SK-N-SH treated with all-trans-retinoic acid at 6 μM for 48 hours (cell line): ENCODE results near the gene NDRG4.
A peak's percentile ranks its signal among the peaks of the same experiment; 100 is the strongest.

Experiments used
- ATAC-seq: fragments of 200-7000 bp; cut with Tn5 transposase; 3 replicates; pipeline ENCODE4 v1.9.1; 2020; ENCODE audit warnings: mild to moderate bottlenecking, moderate library complexity
- ARNTL ChIP-seq: fragments of 450-650 bp; formaldehyde crosslinking; IDR thresholded peaks from 2 replicates; pipeline ENCODE4 v1.5.0; 2020; ENCODE audit warnings: low read depth, mild to moderate bottlenecking, moderate library complexity, borderline replicate concordance
- BACH2 ChIP-seq: fragments of 250-450 bp; sonication (Bioruptor Pico); IDR thresholded peaks from 2 replicates; pipeline ENCODE4 v1.9.0; 2021; ENCODE audit warnings: mild to moderate bottlenecking, borderline replicate concordance
- ESRRG ChIP-seq: fragments of 250-450 bp; sonication (Bioruptor Pico); IDR thresholded peaks from 2 replicates; pipeline ENCODE4 v1.6.1; 2021; ENCODE audit warnings: mild to moderate bottlenecking
- GLIS3 ChIP-seq: fragments of 250-450 bp; sonication (Bioruptor Pico); IDR thresholded peaks from 2 replicates; pipeline ENCODE4 v1.5.0; 2020; ENCODE audit warnings: mild to moderate bottlenecking, moderate library complexity
- ISL1 ChIP-seq: fragments of 250-450 bp; sonication (Bioruptor Pico); IDR thresholded peaks from 2 replicates; pipeline ENCODE4 v2.1.2; 2022; ENCODE audit warnings: mild to moderate bottlenecking, moderate library complexity
- PATZ1 ChIP-seq: fragments of 250-450 bp; sonication (Bioruptor Pico); IDR thresholded peaks from 2 replicates; pipeline ENCODE4 v1.8.0; 2020; ENCODE audit warnings: mild to moderate bottlenecking, moderate library complexity, borderline replicate concordance
- PPARA ChIP-seq: fragments of 250-450 bp; sonication (Bioruptor Pico); IDR thresholded peaks from 2 replicates; pipeline ENCODE4 v1.5.0; 2020; ENCODE audit warnings: mild to moderate bottlenecking, borderline replicate concordance
- RARB ChIP-seq: fragments of 250-450 bp; sonication (Bioruptor Pico); IDR thresholded peaks from 2 replicates; pipeline ENCODE4 v1.8.0; 2021; ENCODE audit warnings: mild to moderate bottlenecking, moderate library complexity
- SNAI2 ChIP-seq: fragments of 250-450 bp; sonication (Bioruptor Pico); IDR thresholded peaks from 2 replicates; pipeline ENCODE4 v1.5.0; 2020; ENCODE audit warnings: mild to moderate bottlenecking, moderate library complexity
- TCF4 ChIP-seq: fragments of 250-450 bp; sonication (Bioruptor Pico); IDR thresholded peaks from 2 replicates; pipeline ENCODE4 v1.8.0; 2021; ENCODE audit warnings: mild to moderate bottlenecking, moderate library complexity, borderline replicate concordance
- TOX ChIP-seq: fragments of 250-450 bp; sonication (Bioruptor Pico); IDR thresholded peaks from 2 replicates; pipeline ENCODE4 v1.8.0; 2021; ENCODE audit warnings: mild to moderate bottlenecking, moderate library complexity, borderline replicate concordance
- TSHZ2 ChIP-seq: fragments of 250-450 bp; sonication (Bioruptor Pico); IDR thresholded peaks from 2 replicates; pipeline ENCODE4 v1.5.0; 2020; ENCODE audit warnings: mild to moderate bottlenecking, moderate library complexity
- ZC3H10 ChIP-seq: fragments of 250-450 bp; sonication (Bioruptor Pico); IDR thresholded peaks from 2 replicates; pipeline ENCODE4 v1.5.1; 2021; ENCODE audit warnings: mild to moderate bottlenecking, moderate library complexity
- ZFP3 ChIP-seq: fragments of 250-450 bp; sonication (Bioruptor Pico); IDR thresholded peaks from 2 replicates; pipeline ENCODE4 v1.5.0; 2020; ENCODE audit warnings: mild to moderate bottlenecking, moderate library complexity
- ZFP30 ChIP-seq: fragments of 450-650 bp; formaldehyde crosslinking; IDR thresholded peaks from 2 replicates; pipeline ENCODE4 v1.5.0; 2022; ENCODE audit warnings: mild to moderate bottlenecking, moderate library complexity
- ZNF565 ChIP-seq: fragments of 450-650 bp; formaldehyde crosslinking; conservative IDR thresholded peaks from 2 replicates; pipeline ENCODE4 v1.5.0; 2020; ENCODE audit warnings: low read depth, mild to moderate bottlenecking, moderate library complexity
- ZNF70 ChIP-seq: fragments of 450-650 bp; formaldehyde crosslinking; IDR thresholded peaks from 2 replicates; pipeline ENCODE4 v1.5.0; 2020; ENCODE audit warnings: mild to moderate bottlenecking, moderate library complexity
- TF ChIP-seq, protein P1 (sequence below): fragments of 250-450 bp; sonication (Bioruptor Pico); IDR thresholded peaks from 2 replicates; pipeline ENCODE4 v1.5.1; 2020; ENCODE audit warnings: low read depth, mild to moderate bottlenecking, moderate library complexity
- TF ChIP-seq, protein P2 (sequence below): fragments of 250-450 bp; sonication (Bioruptor Pico); IDR thresholded peaks from 2 replicates; pipeline ENCODE4 v1.8.0; 2021; ENCODE audit warnings: low read depth, mild to moderate bottlenecking, moderate library complexity, borderline replicate concordance
- TF ChIP-seq, protein P3 (sequence below): fragments of 250-450 bp; sonication (Bioruptor Pico); IDR thresholded peaks from 2 replicates; pipeline ENCODE4 v1.5.1; 2021; ENCODE audit warnings: mild to moderate bottlenecking, moderate library complexity

Gene NDRG4

DNA sequence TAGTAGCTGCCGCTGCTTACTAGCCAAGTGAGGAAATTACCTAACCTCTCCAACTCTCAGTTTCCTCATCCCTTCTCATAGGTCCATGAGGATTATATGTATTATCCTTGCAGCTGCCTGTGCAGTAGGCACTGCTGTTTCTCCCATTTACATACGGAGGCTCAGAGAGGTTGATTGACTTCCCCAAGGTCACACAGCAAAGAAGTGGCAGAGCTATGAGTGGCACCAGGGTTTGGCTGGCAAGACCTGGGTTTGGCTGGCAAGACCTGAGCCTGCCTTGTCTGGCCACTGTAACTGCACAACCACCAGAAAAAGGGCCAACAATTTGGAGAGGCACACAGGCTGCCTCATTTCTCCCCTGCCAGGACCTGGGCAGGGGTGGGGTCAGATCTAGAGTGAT, 2.5 kb upstream of the NDRG4 start (continued):
- TF ChIP-seq ARNTL: no peak

DNA sequence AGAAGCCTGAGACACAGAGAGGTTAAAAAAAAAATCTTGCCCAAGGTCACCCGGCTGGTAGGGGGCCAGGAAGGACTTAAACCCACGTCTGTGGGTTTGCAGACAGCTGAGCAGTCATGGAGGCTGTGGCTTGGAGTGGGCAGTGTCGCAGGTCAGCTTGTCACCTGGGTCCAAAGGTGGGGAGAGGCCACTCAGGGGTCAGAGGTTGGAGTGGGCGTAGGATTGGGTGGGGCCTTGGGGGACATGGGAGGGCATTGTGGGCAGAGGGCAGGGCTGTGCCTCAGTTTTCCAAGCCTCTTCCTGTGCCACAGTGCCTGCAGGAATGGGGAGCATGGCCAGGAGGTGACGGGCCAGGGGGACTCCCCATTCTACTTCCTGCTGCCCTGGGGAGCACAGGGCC, 2.0 kb upstream of the NDRG4 start:
- no peak for ATAC-seq
- TF ChIP-seq ARNTL (no peak), GLIS3 (CRISPR knock-in tag) (no peak), TOX (CRISPR knock-in tag) (no peak), BACH2 (CRISPR knock-in tag) (no peak)

- ATAC-seq: no peak
- TF ChIP-seq BACH2 (CRISPR knock-in tag): no peak
- no peak for TF ChIP-seq ESRRG
- no peak for TF ChIP-seq TOX (CRISPR knock-in tag)
- TF ChIP-seq ZFP30 (CRISPR knock-in tag): no peak
- no peak for TF ChIP-seq ZFP3
These were observed 1.4 kb upstream of the NDRG4 start for GRCh38 chr16:58498341-58499091.

- TF ChIP-seq TCF4 (CRISPR knock-in tag): no peak
- TF ChIP-seq, protein P1, sequence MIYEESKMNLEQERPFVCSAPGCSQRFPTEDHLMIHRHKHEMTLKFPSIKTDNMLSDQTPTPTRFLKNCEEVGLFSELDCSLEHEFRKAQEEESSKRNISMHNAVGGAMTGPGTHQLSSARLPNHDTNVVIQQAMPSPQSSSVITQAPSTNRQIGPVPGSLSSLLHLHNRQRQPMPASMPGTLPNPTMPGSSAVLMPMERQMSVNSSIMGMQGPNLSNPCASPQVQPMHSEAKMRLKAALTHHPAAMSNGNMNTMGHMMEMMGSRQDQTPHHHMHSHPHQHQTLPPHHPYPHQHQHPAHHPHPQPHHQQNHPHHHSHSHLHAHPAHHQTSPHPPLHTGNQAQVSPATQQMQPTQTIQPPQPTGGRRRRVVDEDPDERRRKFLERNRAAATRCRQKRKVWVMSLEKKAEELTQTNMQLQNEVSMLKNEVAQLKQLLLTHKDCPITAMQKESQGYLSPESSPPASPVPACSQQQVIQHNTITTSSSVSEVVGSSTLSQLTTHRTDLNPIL (CRISPR knock-in tag): no peak
- TF ChIP-seq ZFP30 (CRISPR knock-in tag): no peak
- TF ChIP-seq ZNF565 (CRISPR knock-in tag): no peak
- no peak for TF ChIP-seq TSHZ2 (CRISPR knock-in tag)
- ATAC-seq: no peak
These were observed 841 bp upstream of the NDRG4 start for GRCh38 chr16:58499092-58499511.

- ATAC-seq: peak; percentile 53
- no peak for TF ChIP-seq RARB
- TF ChIP-seq, protein P2, sequence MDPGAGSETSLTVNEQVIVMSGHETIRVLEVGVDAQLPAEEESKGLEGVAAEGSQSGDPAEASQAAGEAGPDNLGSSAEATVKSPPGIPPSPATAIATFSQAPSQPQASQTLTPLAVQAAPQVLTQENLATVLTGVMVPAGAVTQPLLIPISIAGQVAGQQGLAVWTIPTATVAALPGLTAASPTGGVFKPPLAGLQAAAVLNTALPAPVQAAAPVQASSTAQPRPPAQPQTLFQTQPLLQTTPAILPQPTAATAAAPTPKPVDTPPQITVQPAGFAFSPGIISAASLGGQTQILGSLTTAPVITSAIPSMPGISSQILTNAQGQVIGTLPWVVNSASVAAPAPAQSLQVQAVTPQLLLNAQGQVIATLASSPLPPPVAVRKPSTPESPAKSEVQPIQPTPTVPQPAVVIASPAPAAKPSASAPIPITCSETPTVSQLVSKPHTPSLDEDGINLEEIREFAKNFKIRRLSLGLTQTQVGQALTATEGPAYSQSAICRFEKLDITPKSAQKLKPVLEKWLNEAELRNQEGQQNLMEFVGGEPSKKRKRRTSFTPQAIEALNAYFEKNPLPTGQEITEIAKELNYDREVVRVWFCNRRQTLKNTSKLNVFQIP (CRISPR knock-in tag): no peak
- TF ChIP-seq SNAI2: no peak
- TF ChIP-seq ZFP3: no peak
- TF ChIP-seq TSHZ2 (CRISPR knock-in tag): no peak
- TF ChIP-seq ESRRG: no peak
- TF ChIP-seq ISL1 (CRISPR knock-in tag): no peak
- TF ChIP-seq ZNF565 (CRISPR knock-in tag): no peak
- no peak for TF ChIP-seq TCF4 (CRISPR knock-in tag)
- TF ChIP-seq, protein P3, sequence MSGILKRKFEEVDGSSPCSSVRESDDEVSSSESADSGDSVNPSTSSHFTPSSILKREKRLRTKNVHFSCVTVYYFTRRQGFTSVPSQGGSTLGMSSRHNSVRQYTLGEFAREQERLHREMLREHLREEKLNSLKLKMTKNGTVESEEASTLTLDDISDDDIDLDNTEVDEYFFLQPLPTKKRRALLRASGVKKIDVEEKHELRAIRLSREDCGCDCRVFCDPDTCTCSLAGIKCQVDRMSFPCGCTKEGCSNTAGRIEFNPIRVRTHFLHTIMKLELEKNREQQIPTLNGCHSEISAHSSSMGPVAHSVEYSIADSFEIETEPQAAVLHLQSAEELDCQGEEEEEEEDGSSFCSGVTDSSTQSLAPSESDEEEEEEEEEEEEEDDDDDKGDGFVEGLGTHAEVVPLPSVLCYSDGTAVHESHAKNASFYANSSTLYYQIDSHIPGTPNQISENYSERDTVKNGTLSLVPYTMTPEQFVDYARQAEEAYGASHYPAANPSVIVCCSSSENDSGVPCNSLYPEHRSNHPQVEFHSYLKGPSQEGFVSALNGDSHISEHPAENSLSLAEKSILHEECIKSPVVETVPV: no peak
- no peak for TF ChIP-seq PPARA (CRISPR knock-in tag)
- no peak for TF ChIP-seq ZFP30 (CRISPR knock-in tag)
- TF ChIP-seq ARNTL: no peak
- no peak for TF ChIP-seq ZNF70 (CRISPR knock-in tag)
- TF ChIP-seq BACH2 (CRISPR knock-in tag): no peak
- TF ChIP-seq PATZ1 (CRISPR knock-in tag): no peak
- no peak for TF ChIP-seq ZC3H10 (CRISPR knock-in tag)
These were observed 693 bp downstream of the NDRG4 start for GRCh38 chr16:58500430-58501241.
